Posterior vena cava (tissue), 2 donors: ENCODE data around the gene BAIAP2L1. TPM values are rescaled to one million over a fixed set of nuclear protein-coding genes. Genes with fewer than 3 reads are reported as not detected.
"Not testable (repeated sequence)": the region's sequence is repeated elsewhere in the genome, so short reads cannot be mapped to it uniquely, and the experiment has no call there.

ENCODE experiments used
- DNase-seq: peaks from one replicate; pipeline ENCODE4 v3.0.0-alpha.2; 2020; ENCODE audit warnings: low spot score
- intact Hi-C, 2 donors: fragments of 100-400 bp; cut with DNase I; formaldehyde crosslinking; loops; one replicate each; pipeline versions ENCODE4 v1.14.1 to v1.14.2; 2022 to 2023
- total RNA-seq, 2 donors: library from RNA; stranded (reverse); fragmentation: NEBNext Ultra II Directional; extraction: Animal tissue kit (Norgen Biotek cat#: 25700); gene quantifications; one replicate each; pipeline ENCODE4 v1.2.1, GENCODE V29; 2021
- donor health status: DM: yes; HTN: yes; CAD: no.
- donor health status: DM: yes; HTN: yes; CAD: no.

The BAIAP2L1 gene
- total RNA-seq, 2 donors from 2014 or later, result 1.5 to 1.6 TPM

GRCh38 chr7:98330926-98331529, 69.9 kb downstream of the BAIAP2L1 start:
- no peak for DNase-seq
- intact Hi-C loops, result no loop called here

- intact Hi-C loops, result no loop called here
These were observed 71.0 kb downstream of the BAIAP2L1 start for GRCh38 chr7:98329791-98330373.

GRCh38 chr7:98329100-98329790, 71.6 kb downstream of the BAIAP2L1 start:
- no peak for DNase-seq
- intact Hi-C loops, result no loop called here

More at GRCh38 chr7:98329791-98330373, 71.0 kb downstream of the BAIAP2L1 start:
- DNase-seq, result no peak

GRCh38 chr7:98324782-98325181, 76.1 kb downstream of the BAIAP2L1 start:
- no peak for DNase-seq
- intact Hi-C loops, result no loop called here

- intact Hi-C loops, result no loop called here
- DNase-seq, result no peak
These were observed 77.1 kb downstream of the BAIAP2L1 start for GRCh38 chr7:98323597-98324322.

GRCh38 chr7:98322331-98323270, 78.3 kb downstream of the BAIAP2L1 start:
- no peak for DNase-seq
- intact Hi-C loops, result no loop called here

- intact Hi-C loops, result no loop called here
- DNase-seq, result no peak
These were observed 79.6 kb downstream of the BAIAP2L1 start for GRCh38 chr7:98321301-98321700.

GRCh38 chr7:98319176-98319575, 81.7 kb downstream of the BAIAP2L1 start:
- peak; percentile 34 for DNase-seq
- intact Hi-C loops, result no loop called here

GRCh38 chr7:98317366-98318040, 83.4 kb downstream of the BAIAP2L1 start:
- DNase-seq, result peak; percentile 58
- intact Hi-C loops, result no loop called here

- intact Hi-C loops, result not testable (repeated sequence)
- DNase-seq, result peak; percentile 22
These were observed 84.8 kb downstream of the BAIAP2L1 start for GRCh38 chr7:98315994-98316527.

- no peak for DNase-seq
- intact Hi-C loops, result no loop called here
These were observed 85.4 kb downstream of the BAIAP2L1 start for GRCh38 chr7:98315318-98315993.

GRCh38 chr7:98314469-98314868, 86.4 kb downstream of the BAIAP2L1 start:
- intact Hi-C loops, result no loop called here
- no peak for DNase-seq

GRCh38 chr7:98312201-98312600, 88.7 kb downstream of the BAIAP2L1 start:
- no peak for DNase-seq

GRCh38 chr7:98309566-98309965, 91.3 kb downstream of the BAIAP2L1 start:
- intact Hi-C loops, result no loop called here
- DNase-seq, result no peak

More at GRCh38 chr7:98312201-98312600, 88.7 kb downstream of the BAIAP2L1 start:
- intact Hi-C loops, result no loop called here

GRCh38 chr7:98307971-98308466, 92.9 kb downstream of the BAIAP2L1 start:
- no peak for DNase-seq
- intact Hi-C loops, result no loop called here

- no peak for DNase-seq
- intact Hi-C loops, result no loop called here
These were observed 94.8 kb downstream of the BAIAP2L1 start for GRCh38 chr7:98305951-98306535.

GRCh38 chr7:98303906-98304305, 97.0 kb downstream of the BAIAP2L1 start:
- intact Hi-C loops, result no loop called here
- DNase-seq, result no peak
